ENCODE results near the gene PMVK.
A peak's percentile ranks its signal among the peaks of the same experiment; 100 is the strongest.
"Not testable (repeated sequence)": the region's sequence is repeated elsewhere in the genome, so short reads cannot be mapped to it uniquely, and the experiment has no call there.

PMVK gene

GRCh38 chr1:154926201-154926600 lies 10.3 kb downstream of the PMVK start:
- H3K4me1 Mint-ChIP-seq (ENCODE audit: low read depth) = no peaks in the 10 kb centered on the region
- H3K27ac Mint-ChIP-seq = no peak overlapping the region
- no peaks in the 10 kb centered on the region for H3K27me3 Mint-ChIP-seq
- H3K9me3 Mint-ChIP-seq = no peaks in the 10 kb centered on the region
- H3K36me3 Mint-ChIP-seq (ENCODE audit: low read depth) = peaks cover 41% of the 10 kb centered on the region
- no peak overlapping the region for H3K4me3 Mint-ChIP-seq

GRCh38 chr1:154925335-154926170 lies 11.0 kb downstream of the PMVK start:
- H3K4me1 Mint-ChIP-seq (ENCODE audit: low read depth) = no peaks in the 10 kb centered on the region
- no peaks in the 10 kb centered on the region for H3K9me3 Mint-ChIP-seq
- H3K27ac Mint-ChIP-seq = peak overlapping the region; percentile 76
- peaks cover 41% of the 10 kb centered on the region for H3K36me3 Mint-ChIP-seq (ENCODE audit: low read depth)
- H3K27me3 Mint-ChIP-seq = no peaks in the 10 kb centered on the region
- H3K4me3 Mint-ChIP-seq = no peak overlapping the region

GRCh38 chr1:154923695-154924094 lies 12.8 kb downstream of the PMVK start:
- Mint-ChIP-seq H3K9me3 (no peaks in the 10 kb centered on the region), H3K4me1 (ENCODE audit: low read depth) (no peaks in the 10 kb centered on the region), H3K36me3 (ENCODE audit: low read depth) (peaks cover 37% of the 10 kb centered on the region), H3K27me3 (no peaks in the 10 kb centered on the region), H3K27ac (peak overlapping the region; percentile 12), H3K4me3 (no peak overlapping the region)

DNA sequence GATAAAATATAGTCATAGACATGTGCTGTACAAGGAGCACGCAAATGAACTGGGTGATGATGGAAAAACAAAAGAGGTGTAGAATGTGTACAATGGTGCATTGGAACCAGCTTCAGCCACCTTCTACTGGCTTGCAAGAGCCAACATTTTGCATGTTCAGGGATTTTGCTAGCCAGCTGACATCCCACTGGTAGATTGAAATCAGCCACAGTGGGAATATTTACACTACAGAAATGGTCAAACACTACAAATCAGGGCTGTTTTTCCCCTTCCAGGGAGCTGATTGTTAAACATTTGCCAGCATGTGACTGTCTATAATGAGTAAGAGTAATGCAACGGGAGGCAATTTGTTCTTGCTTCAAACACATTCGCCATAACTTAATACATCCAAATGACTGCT lies 23.2 kb downstream of the PMVK start:
- H3K4me1 Mint-ChIP-seq (ENCODE audit: low read depth) = no peaks in the 10 kb centered on the region
- H3K27ac Mint-ChIP-seq = no peak overlapping the region
- no peaks in the 10 kb centered on the region for H3K27me3 Mint-ChIP-seq
- peaks cover 15% of the 10 kb centered on the region for H3K36me3 Mint-ChIP-seq (ENCODE audit: low read depth)
- H3K9me3 Mint-ChIP-seq = no peaks in the 10 kb centered on the region
- no peak overlapping the region for H3K4me3 Mint-ChIP-seq

GRCh38 chr1:154912755-154913154 lies 23.8 kb downstream of the PMVK start:
- Mint-ChIP-seq H3K27me3 (no peaks in the 10 kb centered on the region), H3K4me1 (ENCODE audit: low read depth) (no peaks in the 10 kb centered on the region), H3K4me3 (no peak overlapping the region), H3K9me3 (no peaks in the 10 kb centered on the region), H3K27ac (no peak overlapping the region), H3K36me3 (ENCODE audit: low read depth) (peaks cover 15% of the 10 kb centered on the region)

DNA sequence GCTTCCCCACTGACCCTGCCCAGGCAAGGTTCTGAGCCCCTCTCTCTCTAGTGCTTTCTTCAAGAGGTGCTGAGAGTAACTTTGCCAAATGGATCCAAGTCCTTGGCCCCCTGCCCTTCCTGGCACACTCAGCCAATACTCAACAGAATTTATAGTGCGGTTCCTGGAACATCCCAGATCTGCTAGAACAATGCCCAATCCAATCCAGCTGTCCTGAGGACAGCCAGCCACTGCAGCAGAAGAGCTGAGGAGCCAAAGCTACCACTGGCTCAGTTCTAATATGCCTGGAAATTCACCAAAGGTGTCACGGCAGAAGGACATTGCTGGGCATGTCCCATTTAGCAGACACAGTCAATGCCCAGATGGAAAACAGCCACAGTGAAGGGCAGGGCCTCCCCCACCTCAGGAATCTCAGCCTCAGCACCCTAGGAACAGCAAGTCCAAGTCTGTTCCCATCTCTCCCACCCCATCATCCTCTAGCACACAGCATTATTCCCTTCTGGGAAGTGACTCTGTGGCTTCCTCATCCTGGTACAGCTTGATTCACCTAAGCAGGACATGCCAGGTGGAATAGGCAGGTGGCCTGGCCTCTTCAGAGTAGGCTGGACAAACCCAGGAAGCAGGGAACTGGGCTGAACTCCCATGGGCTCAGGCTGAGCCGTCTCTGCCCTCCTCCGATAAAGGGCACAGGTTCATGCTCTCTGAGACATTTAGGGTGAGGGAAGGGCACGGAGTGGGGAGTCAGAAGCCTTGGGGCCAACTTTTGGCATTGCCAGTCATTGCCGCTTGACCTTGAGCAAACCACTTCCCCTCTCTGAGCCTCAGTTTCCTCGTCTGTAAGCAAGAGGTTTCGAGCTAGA lies 24.6 kb downstream of the PMVK start:
- Mint-ChIP-seq H3K27ac (no peak overlapping the region), H3K4me1 (ENCODE audit: low read depth) (no peaks in the 10 kb centered on the region), H3K36me3 (ENCODE audit: low read depth) (peaks cover 13% of the 10 kb centered on the region)

DNA sequence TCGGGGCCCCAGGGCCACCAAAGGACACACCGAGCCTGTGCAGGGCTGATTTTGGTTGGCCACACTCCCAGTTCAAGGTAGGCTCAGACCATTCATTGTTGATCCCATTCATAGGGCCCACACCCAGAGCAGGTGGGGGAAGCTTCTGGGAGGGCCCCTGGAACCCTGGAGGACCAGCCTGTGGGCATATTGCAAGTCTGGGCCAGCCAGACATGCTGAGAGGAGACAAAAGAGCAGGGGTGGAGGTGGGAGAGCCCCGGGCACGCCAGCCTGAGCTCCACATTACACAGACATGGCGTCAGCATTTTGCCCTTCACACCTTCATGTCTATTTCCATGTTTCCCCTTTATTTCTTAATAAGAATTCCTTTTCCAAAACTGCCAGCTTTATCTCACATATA lies 25.7 kb downstream of the PMVK start:
- Mint-ChIP-seq H3K4me3 (no peak overlapping the region), H3K36me3 (ENCODE audit: low read depth) (peaks cover 4% of the 10 kb centered on the region), H3K4me1 (ENCODE audit: low read depth) (no peaks in the 10 kb centered on the region), H3K9me3 (no peaks in the 10 kb centered on the region), H3K27ac (no peak overlapping the region), H3K27me3 (no peaks in the 10 kb centered on the region)

More for the DNA sequence above, 24.6 kb downstream of the PMVK start:
- Mint-ChIP-seq H3K4me3 (no peak overlapping the region), H3K9me3 (no peaks in the 10 kb centered on the region), H3K27me3 (no peaks in the 10 kb centered on the region)

DNA sequence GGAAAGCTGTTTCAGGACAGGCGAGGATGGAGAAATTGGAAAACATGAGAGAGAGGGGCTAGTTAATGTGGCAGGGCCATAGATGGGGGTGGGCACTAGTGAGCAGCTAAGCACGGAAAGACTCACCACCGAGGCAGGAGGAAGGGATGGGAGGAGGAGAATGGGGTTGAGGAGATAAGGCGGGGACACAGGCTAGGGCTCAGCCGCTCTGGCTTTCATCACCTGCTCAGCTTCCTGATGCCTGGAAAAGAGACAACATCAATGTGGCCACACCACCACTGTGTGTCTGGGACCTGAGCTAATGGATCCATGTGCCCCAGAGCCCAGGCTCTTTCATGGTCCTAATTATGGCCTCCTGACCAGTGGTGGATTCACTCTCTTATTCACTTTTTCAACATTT lies 27.6 kb downstream of the PMVK start:
- no peaks in the 10 kb centered on the region for H3K36me3 Mint-ChIP-seq (ENCODE audit: low read depth)
- no peaks in the 10 kb centered on the region for H3K9me3 Mint-ChIP-seq
- no peak overlapping the region for H3K27ac Mint-ChIP-seq
- H3K27me3 Mint-ChIP-seq = no peaks in the 10 kb centered on the region
- no peak overlapping the region for H3K4me3 Mint-ChIP-seq
- no peaks in the 10 kb centered on the region for H3K4me1 Mint-ChIP-seq (ENCODE audit: low read depth)

GRCh38 chr1:154908129-154908528 lies 28.4 kb downstream of the PMVK start:
- not testable (repeated sequence) for H3K36me3 Mint-ChIP-seq (ENCODE audit: low read depth); H3K4me1 Mint-ChIP-seq (ENCODE audit: low read depth); H3K4me3 Mint-ChIP-seq; H3K27ac Mint-ChIP-seq; H3K27me3 Mint-ChIP-seq; H3K9me3 Mint-ChIP-seq

GRCh38 chr1:154906621-154907081 lies 29.9 kb downstream of the PMVK start:
- H3K27ac Mint-ChIP-seq = no peak overlapping the region

GRCh38 chr1:154902938-154903566 lies 33.5 kb downstream of the PMVK start:
- H3K9me3 Mint-ChIP-seq = no peaks in the 10 kb centered on the region
- H3K27ac Mint-ChIP-seq = no peak overlapping the region
- H3K4me1 Mint-ChIP-seq (ENCODE audit: low read depth) = no peaks in the 10 kb centered on the region
- no peaks in the 10 kb centered on the region for H3K27me3 Mint-ChIP-seq
- H3K36me3 Mint-ChIP-seq (ENCODE audit: low read depth) = no peaks in the 10 kb centered on the region
- no peak overlapping the region for H3K4me3 Mint-ChIP-seq

More at GRCh38 chr1:154906621-154907081, 29.9 kb downstream of the PMVK start:
- no peaks in the 10 kb centered on the region for H3K4me1 Mint-ChIP-seq (ENCODE audit: low read depth)
- H3K27me3 Mint-ChIP-seq = no peaks in the 10 kb centered on the region
- no peak overlapping the region for H3K4me3 Mint-ChIP-seq
- H3K9me3 Mint-ChIP-seq = no peaks in the 10 kb centered on the region
- no peaks in the 10 kb centered on the region for H3K36me3 Mint-ChIP-seq (ENCODE audit: low read depth)

GRCh38 chr1:154901591-154901990 lies 34.9 kb downstream of the PMVK start:
- H3K36me3 Mint-ChIP-seq (ENCODE audit: low read depth) = no peaks in the 10 kb centered on the region
- H3K9me3 Mint-ChIP-seq = no peaks in the 10 kb centered on the region
- H3K27me3 Mint-ChIP-seq = no peaks in the 10 kb centered on the region
- H3K4me1 Mint-ChIP-seq (ENCODE audit: low read depth) = no peaks in the 10 kb centered on the region
- H3K4me3 Mint-ChIP-seq = no peak overlapping the region
- H3K27ac Mint-ChIP-seq = no peak overlapping the region

DNA sequence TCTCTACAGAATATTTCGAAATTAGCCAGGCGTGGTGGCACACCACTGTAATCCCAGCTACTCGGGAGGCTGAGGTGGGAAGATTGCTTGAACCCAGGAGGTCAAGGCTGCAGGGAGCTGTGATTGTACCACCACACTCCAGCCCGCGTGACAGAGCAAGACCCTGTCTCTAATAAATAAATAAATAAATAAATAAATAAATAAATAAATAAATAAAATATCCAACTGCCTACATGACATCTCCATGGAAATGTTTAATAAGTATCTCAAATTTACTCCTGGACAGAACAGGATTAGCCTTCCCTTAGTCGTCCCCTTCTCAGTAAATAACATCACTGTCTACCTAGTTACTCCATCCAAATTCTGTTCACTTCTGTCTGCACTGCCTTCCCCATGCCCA lies 37.5 kb downstream of the PMVK start:
- Mint-ChIP-seq H3K27me3 (no peaks in the 10 kb centered on the region), H3K4me1 (ENCODE audit: low read depth) (no peaks in the 10 kb centered on the region), H3K4me3 (no peak overlapping the region), H3K36me3 (ENCODE audit: low read depth) (no peaks in the 10 kb centered on the region), H3K9me3 (no peaks in the 10 kb centered on the region), H3K27ac (no peak overlapping the region)

DNA sequence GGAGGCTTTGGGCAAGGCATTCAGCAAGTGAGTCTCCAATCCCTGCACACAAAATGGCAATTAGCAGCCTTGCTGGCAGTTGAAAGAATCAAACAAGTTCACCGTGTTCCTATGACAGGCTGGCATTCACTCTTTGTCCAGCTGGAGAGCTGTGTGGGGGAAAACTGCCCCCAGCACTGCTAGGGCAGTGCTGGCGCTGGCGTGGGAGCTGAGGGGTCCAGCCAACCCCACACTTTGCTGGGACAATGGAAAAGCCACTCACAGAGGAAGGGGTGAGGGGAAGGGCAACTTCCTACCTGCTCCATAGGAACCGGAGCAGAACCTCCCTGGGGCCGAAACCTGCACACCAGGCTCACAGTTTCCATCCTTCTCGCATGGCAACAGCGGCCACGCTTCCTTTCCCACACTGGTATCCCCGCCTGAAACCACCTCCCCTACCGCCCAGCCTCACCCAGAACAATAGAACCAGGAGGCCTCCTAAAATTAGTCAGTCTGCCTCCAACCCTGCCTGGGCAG lies 39.7 kb downstream of the PMVK start:
- no peaks in the 10 kb centered on the region for H3K9me3 Mint-ChIP-seq
- H3K4me3 Mint-ChIP-seq = no peak overlapping the region
- H3K36me3 Mint-ChIP-seq (ENCODE audit: low read depth) = no peaks in the 10 kb centered on the region
- no peak overlapping the region for H3K27ac Mint-ChIP-seq
- H3K4me1 Mint-ChIP-seq (ENCODE audit: low read depth) = no peaks in the 10 kb centered on the region
- no peaks in the 10 kb centered on the region for H3K27me3 Mint-ChIP-seq

DNA sequence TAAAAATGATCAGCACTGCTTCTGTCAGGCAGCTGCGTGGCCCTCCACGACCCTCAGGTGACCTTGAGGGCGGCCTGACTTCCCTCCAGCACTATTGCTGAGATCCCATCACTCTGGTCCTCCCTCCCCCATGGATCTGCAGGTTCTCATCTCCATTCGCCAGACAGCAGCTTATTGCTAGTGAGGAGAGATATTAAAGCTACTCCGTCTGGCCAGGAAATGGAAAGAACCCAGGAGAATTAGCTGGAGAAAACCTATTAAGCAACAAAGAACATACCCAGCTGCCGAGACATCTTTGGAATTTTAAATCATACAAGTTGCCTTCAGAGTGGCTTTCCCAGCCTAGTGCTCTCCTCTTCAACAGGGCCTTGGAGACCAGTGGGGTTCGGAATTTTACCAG lies 40.7 kb downstream of the PMVK start:
- Mint-ChIP-seq H3K4me1 (ENCODE audit: low read depth) (no peaks in the 10 kb centered on the region), H3K27me3 (no peaks in the 10 kb centered on the region), H3K9me3 (no peaks in the 10 kb centered on the region), H3K36me3 (ENCODE audit: low read depth) (no peaks in the 10 kb centered on the region), H3K27ac (no peak overlapping the region), H3K4me3 (no peak overlapping the region)

Measured in stimulated activated naive CD8-positive, alpha-beta T cell treated with anti-CD3 and anti-CD28 coated beads, Interleukin-15, Interleukin-2, amounts not matched to agents 100 ng/mL and 50 ng/mL, for 24 hours (primary cell).